HG03342 (cell line): Measurements from ENCODE around the gene ZMIZ1.

ENCODE experiments used
- ATAC-seq: cut with Tn5 transposase; IDR thresholded peaks from one replicate; pipeline ENCODE4 v1.9.1; 2021; ENCODE audit warnings: mild to moderate bottlenecking, moderate library complexity; ENCODE audit not compliant: unreplicated experiment

The ZMIZ1 gene

DNA sequence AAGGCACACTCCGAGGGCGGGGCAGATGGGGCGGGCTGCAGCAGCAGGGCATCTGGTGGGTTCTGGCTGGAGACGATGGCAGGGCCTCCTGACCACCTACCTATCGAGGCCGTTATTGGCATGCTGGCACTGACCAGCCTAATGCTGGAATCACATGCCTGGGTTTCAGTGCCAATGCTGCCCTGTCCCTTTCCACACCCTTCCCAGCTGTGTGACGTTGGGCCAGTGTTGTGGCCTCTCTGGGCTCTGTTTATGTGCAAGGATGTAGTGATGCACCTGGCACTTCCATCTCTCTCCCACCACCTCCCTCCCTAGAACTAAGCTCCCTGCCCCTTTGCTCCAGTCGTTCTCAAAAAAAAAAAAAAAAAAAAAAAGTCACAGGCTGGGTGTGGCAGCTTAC lies 132.9 kb downstream of the ZMIZ1 start:
- no peak for ATAC-seq

DNA sequence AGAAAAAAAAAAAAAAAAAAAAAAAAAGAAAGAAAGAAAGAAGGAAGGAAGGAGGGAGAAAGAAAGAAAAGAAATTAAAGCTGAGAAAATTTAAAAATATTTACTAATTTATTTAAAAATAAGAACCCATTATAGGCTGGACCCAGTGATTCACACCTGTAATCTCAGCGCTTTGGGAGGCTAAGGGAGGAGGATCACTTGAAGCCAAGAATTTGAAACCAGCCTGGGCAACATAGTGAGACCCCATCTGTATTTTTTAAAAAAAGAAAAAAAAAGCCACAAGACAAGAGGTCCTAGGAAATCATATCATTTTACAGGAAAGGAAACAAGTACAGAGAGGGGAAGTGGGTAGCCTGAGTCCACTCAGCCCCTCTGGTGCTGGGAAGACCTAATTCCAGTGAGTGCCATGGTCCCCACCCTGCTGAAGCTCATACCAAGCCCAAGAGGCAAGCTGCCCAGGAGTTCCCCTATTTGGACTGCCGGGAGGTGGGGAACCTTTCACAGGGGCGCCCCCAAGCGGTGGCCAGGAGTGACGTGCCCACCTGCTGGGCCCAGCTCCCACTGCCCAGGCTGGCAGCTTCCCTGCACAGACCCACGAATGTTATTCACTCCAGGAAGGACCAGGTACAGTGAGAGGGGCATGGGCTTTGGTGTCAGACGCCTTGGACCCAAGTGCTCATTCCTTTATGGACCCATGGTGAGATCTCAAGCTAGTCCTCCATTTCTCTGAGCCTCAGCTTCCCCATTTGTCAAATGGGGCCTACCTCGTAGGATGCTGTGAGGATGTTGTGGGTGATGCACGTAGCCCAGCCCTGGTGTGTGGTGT lies 133.6 kb downstream of the ZMIZ1 start:
- no peak for ATAC-seq

- ATAC-seq: no peak
These were observed 134.4 kb downstream of the ZMIZ1 start for GRCh38 chr10:79203014-79203644.

- ATAC-seq: no peak
These were observed 135.1 kb downstream of the ZMIZ1 start for GRCh38 chr10:79203833-79204232.

DNA sequence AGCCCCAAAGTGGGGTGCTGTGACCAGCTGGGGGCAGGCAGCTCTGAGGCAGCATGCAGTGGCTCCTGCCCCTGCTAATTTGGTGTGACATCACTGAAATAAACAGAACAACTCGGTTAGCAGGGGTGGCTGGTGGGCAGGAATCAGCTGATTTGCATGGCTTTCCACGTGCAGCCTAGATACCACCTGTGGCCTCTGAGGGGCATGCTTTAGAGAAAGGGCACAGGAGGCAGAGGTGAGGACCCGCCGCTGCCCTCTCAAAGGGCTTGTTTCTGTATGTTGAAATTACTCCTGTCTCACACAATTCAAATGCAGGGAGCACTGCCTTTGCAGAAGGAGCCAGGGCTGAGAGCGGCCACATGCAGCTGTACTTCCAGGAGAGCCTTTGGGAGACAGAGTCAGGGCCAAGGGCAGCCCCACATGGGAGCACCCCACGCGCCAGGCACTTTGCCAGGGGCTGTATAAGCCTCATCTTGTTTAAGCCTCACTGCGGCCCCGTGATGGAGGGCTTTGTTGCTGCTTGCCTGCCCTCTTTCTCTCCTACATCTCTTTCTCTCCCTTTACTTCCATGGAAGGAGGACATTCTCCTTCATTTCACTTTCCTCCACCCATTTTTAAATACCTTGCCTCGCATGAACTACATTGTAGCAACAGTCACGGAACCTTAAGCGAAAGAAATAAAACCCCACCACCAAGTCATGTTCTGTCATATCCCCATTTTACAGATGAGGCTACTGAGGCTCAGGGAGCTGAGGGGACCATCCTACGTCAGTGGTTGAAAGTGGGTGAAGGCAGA lies 137.7 kb downstream of the ZMIZ1 start:
- ATAC-seq: no peak

DNA sequence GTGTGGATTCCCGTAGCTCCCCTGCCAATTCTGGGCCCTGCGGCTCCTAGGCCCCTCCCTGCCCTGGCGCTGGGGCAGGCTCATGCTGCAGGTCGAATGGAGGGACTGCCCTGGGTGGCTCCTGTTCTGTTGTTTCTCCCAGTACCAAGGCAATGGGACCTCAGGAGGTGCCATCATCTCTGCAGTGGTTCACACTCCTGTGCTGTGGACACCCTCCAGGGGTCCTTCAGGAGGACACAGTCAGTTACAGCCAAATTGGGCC lies 138.3 kb downstream of the ZMIZ1 start:
- no peak for ATAC-seq

- ATAC-seq: no peak
These were observed 139.0 kb downstream of the ZMIZ1 start for GRCh38 chr10:79207726-79208125.

GRCh38 chr10:79208251-79208983 lies 139.7 kb downstream of the ZMIZ1 start:
- no peak for ATAC-seq

GRCh38 chr10:79209340-79209739 lies 140.6 kb downstream of the ZMIZ1 start:
- ATAC-seq: no peak

GRCh38 chr10:79209831-79210230 lies 141.1 kb downstream of the ZMIZ1 start:
- ATAC-seq: no peak

- no peak for ATAC-seq
These were observed 141.9 kb downstream of the ZMIZ1 start for GRCh38 chr10:79210672-79211071.

DNA sequence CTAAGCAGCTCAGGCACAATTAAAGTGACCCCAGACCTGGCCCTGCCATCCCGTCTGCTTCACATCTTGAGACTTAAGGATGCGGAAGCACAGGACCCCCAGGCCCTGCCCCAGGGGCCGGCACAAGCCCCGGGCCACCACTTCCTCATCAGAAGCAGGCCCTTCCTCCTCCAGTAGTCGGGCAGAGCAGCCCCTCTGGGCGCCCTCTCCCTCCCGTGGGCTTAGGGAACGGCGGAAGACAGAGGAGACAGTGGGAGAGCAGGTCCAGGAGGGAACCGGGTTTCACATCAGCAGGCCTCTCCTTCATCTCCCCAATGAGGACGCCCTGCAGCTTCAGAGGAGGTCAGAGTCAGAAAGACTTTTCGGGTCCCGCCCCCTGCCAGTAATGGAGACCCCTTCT lies 142.8 kb downstream of the ZMIZ1 start:
- ATAC-seq: no peak

DNA sequence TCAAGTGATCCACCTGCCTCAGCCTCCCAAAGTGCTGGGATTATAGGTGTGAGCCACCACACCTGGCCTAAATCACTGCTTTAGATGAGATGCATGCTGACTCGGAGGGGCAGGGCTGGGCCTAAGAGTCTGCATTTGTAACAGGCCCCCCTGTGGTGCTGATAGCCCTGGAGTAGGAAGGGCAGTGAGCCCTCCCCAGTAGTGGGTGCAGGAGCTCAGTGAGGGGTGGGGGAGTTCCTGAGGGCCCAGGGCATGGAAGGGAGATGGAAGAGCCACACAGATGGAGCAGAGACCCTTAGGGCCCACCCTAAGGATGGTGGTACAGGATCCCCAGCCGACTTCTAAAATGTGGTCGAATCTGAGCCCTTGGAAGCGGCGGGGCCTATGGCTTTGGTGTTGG lies 146.8 kb downstream of the ZMIZ1 start:
- ATAC-seq: no peak

GRCh38 chr10:79219322-79219957 lies 150.7 kb downstream of the ZMIZ1 start:
- no peak for ATAC-seq

GRCh38 chr10:79220307-79220706 lies 151.5 kb downstream of the ZMIZ1 start:
- no peak for ATAC-seq

GRCh38 chr10:79221110-79222051 lies 152.6 kb downstream of the ZMIZ1 start:
- no peak for ATAC-seq

DNA sequence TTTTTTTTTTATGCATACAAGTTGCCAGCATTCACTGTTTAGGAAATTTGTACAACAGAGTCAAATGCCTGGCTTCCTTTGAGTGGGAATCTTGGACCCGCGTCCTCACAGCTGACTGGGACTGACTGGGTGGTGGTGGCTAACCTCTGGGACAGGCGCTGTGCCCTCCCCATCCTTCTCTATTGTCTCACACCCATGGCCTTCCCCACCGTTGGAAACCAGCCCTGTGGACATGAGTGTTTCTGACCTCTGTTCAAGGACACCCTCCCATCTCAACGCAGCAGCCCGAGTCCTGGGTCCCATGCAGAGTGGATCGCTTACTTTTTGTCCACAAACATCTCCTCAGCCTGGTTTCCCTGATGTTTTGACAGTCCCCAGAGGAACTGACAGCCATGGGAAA lies 153.4 kb downstream of the ZMIZ1 start:
- ATAC-seq: no peak

DNA sequence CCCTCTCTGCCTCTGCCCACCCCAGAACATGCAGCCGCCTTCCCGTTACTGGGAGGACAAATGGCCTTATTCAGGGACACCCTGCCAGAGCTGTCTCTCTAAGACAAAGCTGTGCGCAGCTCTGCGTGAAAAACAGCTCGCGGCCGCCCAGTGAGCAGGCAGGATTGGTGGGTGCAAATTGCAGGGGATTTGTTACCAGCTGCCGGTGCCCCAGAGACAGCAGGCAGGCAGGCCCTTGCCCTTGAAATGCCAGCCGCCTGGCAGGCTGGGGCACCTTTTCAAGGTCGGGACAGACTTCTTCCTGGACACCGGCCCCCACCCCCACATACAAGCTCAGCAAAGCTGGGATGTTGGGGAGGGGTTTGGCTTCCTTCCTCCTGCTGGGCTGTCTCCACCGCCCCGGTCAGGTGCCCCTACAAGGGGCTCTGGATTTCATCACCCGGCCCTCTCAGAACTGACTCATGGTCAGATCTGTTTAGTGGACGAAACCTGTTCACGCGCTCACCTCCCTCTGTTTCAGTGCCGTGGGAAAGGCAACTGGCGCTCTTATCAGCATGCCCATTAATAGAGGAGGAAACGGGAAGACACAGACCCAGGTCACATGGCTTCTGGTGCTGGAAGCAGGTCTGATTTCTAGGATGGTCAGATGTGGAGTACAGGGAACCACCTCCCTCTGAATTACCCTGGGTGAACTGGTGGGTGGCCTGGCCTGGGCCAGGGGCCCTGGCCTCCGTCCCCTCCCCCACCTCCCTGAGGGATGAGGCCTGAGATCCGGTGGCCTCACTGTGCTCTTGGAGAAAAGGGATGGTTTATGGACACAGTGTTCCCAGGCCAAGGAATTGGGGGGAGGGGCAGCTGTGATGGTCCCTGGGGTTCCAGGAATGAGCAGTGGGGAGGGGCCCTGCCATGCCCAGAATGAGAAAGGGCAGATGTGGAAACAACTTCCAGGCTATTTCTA lies 154.6 kb downstream of the ZMIZ1 start:
- no peak for ATAC-seq
